Mesodermal cell (in vitro differentiated cells): Measurements from ENCODE around the gene ARMCX2.
"Not testable (repeated sequence)": the region's sequence is repeated elsewhere in the genome, so short reads cannot be mapped to it uniquely, and the experiment has no call there.

Experiments
- H3K27ac ChIP-seq: 2 replicates; pipeline ENCODE4 v1.7.0; 2013; ENCODE audit warnings: mild to moderate bottlenecking, low read depth, low read length, moderate library complexity; ENCODE audit not compliant: severe bottlenecking
- H3K36me3 ChIP-seq: 2 replicates; pipeline ENCODE4 v1.7.1; 2013; ENCODE audit warnings: mild to moderate bottlenecking, low read length, moderate library complexity; ENCODE audit not compliant: control insufficient read depth, insufficient read depth
- H3K4me1 ChIP-seq: one replicate; pipeline ENCODE4 v1.7.1; 2013; ENCODE audit warnings: mild to moderate bottlenecking, low read length; ENCODE audit not compliant: insufficient read depth, control insufficient read depth, poor library complexity, severe bottlenecking
- H3K4me3 ChIP-seq: 2 replicates; pipeline ENCODE4 v1.7.0; 2013; ENCODE audit warnings: low read length, control low read depth, mild to moderate bottlenecking; ENCODE audit not compliant: insufficient read depth, poor library complexity, severe bottlenecking; ENCODE audit errors: extremely low read depth
- H3K9me3 ChIP-seq: 2 replicates; pipeline ENCODE4 v1.7.1; 2013; ENCODE audit warnings: mild to moderate bottlenecking, low read length, moderate library complexity; ENCODE audit not compliant: control insufficient read depth
- WGBS, 2 experiments: methylation state at CpG; one replicate each; pipeline ENCODE4 v1.1.5; 2013; ENCODE audit warnings: missing lambda C conversion rate in 2 of 2; ENCODE audit not compliant: insufficient coverage in 2 of 2; 5-methylcytosine and 5-hydroxymethylcytosine counted together

Gene ARMCX2

GRCh38 chrX:101658661-101659491 lies 774 bp downstream of the ARMCX2 start:
- Histone ChIP-seq H3K27ac (peak overlapping the region; percentile 53), H3K36me3 (peaks cover 22% of the 10 kb centered on the region), H3K4me1 (peaks cover 10% of the 10 kb centered on the region), H3K9me3 (no peaks in the 10 kb centered on the region), H3K4me3 (peak overlapping the region; percentile 58)
- WGBS, 2 experiments, result 0% methylated on average over 5 of the region's 38 CpGs; no CpG with 5 or more reads in 1 of the 2 experiments

- Histone ChIP-seq H3K4me3 (no peak overlapping the region), H3K36me3 (peaks cover 22% of the 10 kb centered on the region), H3K4me1 (peaks cover 10% of the 10 kb centered on the region), H3K27ac (no peak overlapping the region), H3K9me3 (no peaks in the 10 kb centered on the region)
- 75 to 100% methylated on average over 1 to 3 of the region's 12 CpGs for WGBS, 2 experiments
Observed at GRCh38 chrX:101657495-101657894, 2.2 kb downstream of the ARMCX2 start.

DNA sequence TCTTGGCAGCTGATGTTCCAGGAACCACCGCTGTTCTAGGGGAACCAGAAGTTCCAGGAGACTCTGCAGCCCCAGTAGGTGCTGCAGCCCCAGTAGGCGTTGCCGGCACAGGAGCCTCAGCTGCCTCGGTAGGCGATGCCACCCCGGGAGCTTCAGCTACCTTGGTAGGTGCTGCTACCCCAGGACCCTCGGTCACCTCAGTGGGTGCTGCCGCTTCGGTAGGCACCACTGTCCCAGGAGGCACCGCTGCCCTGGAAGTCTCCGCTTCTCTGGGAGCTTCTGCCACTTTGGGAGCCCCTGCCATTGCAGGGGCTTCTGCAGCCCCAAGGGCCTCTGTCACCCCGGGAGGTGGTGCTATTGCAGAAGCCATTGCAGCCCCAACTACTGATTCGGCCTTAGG lies 2.8 kb downstream of the ARMCX2 start:
- Histone ChIP-seq H3K9me3 (no peaks in the 10 kb centered on the region), H3K4me1 (peaks cover 10% of the 10 kb centered on the region), H3K27ac (no peak overlapping the region), H3K4me3 (no peak overlapping the region), H3K36me3 (peaks cover 22% of the 10 kb centered on the region)
- 97 to 100% methylated on average over 5 to 10 of the region's 13 CpGs for WGBS, 2 experiments

- Histone ChIP-seq H3K27ac (no peak overlapping the region), H3K4me3 (no peak overlapping the region), H3K36me3 (peaks cover 22% of the 10 kb centered on the region), H3K4me1 (peaks cover 10% of the 10 kb centered on the region), H3K9me3 (no peaks in the 10 kb centered on the region)
- WGBS, 2 experiments, result 90 to 100% methylated on average over 2 of the region's 3 CpGs
Observed at GRCh38 chrX:101655534-101655933, 4.1 kb downstream of the ARMCX2 start.

DNA sequence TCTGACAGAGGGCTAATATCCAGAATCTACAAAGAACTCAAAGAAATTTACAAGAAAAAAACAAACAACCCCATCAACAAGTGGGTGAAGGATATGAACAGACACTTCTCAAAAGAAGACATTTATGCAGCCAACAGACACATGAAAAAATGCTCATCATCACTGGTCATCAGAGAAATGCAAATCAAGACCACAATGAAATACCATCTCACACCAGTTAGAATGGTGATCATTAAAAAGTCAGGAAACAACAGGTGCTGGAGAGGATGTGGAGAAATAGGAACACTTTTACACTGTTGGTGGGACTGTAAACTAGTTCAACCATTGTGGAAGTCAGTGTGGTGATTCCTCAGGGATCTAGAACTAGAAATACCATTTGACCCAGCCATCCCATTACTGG lies 11.9 kb downstream of the ARMCX2 start:
- not testable (repeated sequence) for H3K4me1 ChIP-seq, H3K36me3 ChIP-seq, H3K4me3 ChIP-seq, H3K27ac ChIP-seq, H3K9me3 ChIP-seq

- no peaks in the 10 kb centered on the region for H3K36me3 ChIP-seq
- H3K4me3 ChIP-seq, result no peak overlapping the region
- no peaks in the 10 kb centered on the region for H3K4me1 ChIP-seq
- no peaks in the 10 kb centered on the region for H3K9me3 ChIP-seq
- no peak overlapping the region for H3K27ac ChIP-seq
- no CpG with 5 or more reads among the region's 1 CpG for WGBS, 2 experiments
Observed at GRCh38 chrX:101642093-101642492, 17.6 kb downstream of the ARMCX2 start.

- Histone ChIP-seq H3K4me3 (no peak overlapping the region), H3K9me3 (no peaks in the 10 kb centered on the region)
Observed at GRCh38 chrX:101639583-101639982, 20.1 kb downstream of the ARMCX2 start.

DNA sequence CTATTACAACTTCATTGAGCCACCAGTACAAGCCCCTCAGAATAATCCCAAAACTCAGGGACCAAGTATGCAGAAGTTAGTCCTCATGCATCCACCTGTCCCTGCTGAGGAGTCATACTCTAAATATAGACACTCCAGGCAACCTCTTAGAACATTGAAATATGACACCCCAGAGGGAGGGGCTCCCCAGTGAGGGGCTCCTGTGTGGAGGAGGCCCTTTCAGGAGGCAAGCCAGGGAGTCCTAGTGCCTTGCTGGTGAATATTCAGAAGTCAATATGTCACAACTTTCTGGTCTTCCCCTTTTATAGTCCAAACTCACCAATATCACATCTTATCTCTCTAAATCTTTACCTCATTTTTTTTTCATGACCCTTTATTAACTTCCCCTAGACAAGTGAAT lies 40.3 kb downstream of the ARMCX2 start:
- Histone ChIP-seq H3K4me1 (peaks cover 8% of the 10 kb centered on the region), H3K4me3 (no peak overlapping the region), H3K36me3 (peaks cover 4% of the 10 kb centered on the region), H3K9me3 (no peaks in the 10 kb centered on the region), H3K27ac (no peak overlapping the region)

More at GRCh38 chrX:101639583-101639982, 20.1 kb downstream of the ARMCX2 start:
- H3K36me3 ChIP-seq, result peaks cover 3% of the 10 kb centered on the region
- H3K4me1 ChIP-seq, result no peaks in the 10 kb centered on the region
- H3K27ac ChIP-seq, result no peak overlapping the region

- 0 to 7% methylated on average over 5 to 15 of the region's 39 CpGs for WGBS, 2 experiments
- Histone ChIP-seq H3K4me3 (peak within 1 kb of the TSS; percentile 54), H3K27ac (peak within 1 kb of the TSS; percentile 85), H3K9me3 (no peaks in the 10 kb centered on the region), H3K4me1 (peaks cover 8% of the 10 kb centered on the region), H3K36me3 (peaks cover 4% of the 10 kb centered on the region)
Observed at GRCh38 chrX:101617211-101618191, 42.1 kb downstream of the ARMCX2 start, which contains the start of gene ARMCX6. Gene ARMCX6, minus strand, starts transcription at chrX:101618000. Its CDS starts 1,380 bp downstream, at chrX:101616620.

- Histone ChIP-seq H3K4me3 (no peak overlapping the region), H3K27ac (no peak overlapping the region), H3K9me3 (no peaks in the 10 kb centered on the region), H3K4me1 (no peaks in the 10 kb centered on the region), H3K36me3 (no peaks in the 10 kb centered on the region)
- no CpG with 5 or more reads among the region's 1 CpG for WGBS, 2 experiments
Observed at GRCh38 chrX:101605728-101606127, 53.9 kb downstream of the ARMCX2 start.
